ENCODE data around the gene SBF2.

The SBF2 gene

DNA sequence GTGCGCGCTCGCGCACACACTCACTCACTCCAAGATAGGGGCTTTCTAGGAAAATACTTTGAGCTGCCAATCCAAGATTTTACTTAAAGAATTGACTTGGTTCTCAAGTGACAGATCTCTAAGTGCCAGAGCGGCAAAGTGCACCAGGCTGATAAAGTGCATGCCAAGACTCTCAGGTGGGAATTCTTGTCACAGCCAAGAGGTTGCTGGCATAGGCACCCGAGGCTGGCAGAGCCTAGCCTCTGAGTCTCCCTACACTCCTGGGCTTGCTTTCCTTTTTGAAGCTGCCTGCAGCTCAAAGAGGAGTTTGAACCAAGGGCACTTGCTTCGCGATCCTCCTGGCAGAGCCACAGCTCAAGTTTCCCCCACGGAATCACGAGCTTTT, 8.3 kb upstream of the SBF2 start:
- no peak for DNase-seq (ENCODE audit: low read depth)

DNA sequence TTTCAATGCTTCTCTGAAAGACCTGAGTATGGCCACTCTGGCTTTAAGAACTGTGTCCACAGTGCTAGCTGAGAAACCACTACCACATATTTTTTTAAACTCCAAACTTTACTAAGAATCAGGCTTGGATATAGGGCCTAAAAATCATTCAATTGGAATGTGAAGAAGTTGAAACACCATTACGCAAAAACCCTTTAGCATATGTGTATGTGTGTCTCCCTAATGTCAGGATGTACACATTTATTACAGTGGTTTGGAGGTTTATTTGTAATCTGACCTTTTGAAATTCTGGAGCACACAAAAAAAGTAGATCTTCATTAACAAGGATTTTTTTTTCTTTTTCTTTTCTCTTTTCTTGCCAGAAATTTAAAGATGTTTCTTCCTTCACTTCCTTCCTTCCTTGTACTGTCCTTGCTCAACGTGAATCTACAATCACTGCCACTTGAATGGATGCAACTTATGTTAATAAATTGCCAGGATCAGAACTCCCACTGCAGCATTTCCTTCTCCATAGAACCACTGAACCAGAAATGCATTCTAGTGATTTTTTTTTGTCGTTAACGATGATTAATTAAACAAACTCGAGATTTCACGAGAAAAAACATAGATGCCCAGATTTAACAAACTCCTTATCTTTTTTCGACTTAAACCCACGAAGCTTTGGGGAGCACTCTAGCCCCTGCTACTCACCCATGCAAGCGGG, 7.8 kb upstream of the SBF2 start:
- DNase-seq (ENCODE audit: low read depth), result no peak

DNA sequence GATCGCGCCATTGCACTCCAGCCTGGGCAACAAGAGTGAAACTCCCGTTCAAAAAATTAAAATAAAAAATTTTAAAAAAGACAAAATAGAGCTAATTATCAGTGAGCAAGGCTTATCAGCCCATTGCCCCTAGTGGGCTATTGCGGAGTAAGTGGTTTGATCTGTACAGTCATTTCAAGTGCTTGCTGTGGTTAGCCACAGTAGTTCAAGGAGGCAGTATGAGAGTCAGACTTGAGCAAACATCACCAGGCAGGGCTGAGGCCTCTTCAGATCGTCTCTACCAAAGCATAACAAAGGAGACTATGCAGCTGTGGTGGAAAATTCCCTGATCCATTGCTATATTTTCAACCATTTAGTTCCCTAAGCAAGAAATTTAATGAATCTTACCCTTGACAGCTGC, 4.3 kb upstream of the SBF2 start:
- no peak for DNase-seq (ENCODE audit: low read depth)

DNA sequence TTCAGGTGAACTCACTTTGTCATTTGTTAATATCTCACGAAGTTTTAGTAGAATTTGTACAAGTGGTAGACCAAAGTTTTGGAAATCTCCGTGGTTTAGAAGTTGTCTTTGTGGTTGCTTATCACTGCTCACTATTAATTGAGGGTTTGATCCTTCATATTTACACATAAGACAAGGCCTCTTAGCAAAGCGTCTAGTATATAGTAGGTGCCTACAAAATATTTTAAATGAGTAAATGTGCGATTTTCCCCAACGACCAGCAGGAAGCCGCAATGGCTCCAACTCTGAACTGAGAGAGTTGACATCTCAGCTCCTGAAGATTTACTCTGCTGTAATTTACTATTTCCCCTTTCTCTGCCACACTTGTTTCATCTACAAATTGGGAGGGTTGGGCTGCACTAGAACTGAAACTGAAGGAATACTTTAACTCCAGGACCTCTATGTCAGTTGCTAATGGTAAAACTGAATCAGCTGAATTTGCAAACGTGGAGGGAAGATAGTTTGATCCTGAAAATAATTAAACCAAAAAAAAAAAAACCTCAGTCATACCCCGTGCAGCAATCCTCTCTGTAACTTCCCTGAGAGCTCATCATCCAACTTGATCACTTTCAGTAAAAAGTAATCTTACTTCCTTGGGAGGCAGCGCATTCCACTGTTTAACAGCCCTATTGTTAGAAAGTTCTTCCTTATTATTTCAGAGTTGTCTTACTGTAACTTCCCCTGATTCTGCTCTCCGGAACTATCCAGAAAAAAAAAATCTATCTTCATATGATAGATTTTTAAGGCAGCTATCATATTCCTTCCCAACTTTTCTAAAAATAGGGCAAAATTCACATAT, 1.3 kb upstream of the SBF2 start:
- no peak for DNase-seq (ENCODE audit: low read depth)

DNA sequence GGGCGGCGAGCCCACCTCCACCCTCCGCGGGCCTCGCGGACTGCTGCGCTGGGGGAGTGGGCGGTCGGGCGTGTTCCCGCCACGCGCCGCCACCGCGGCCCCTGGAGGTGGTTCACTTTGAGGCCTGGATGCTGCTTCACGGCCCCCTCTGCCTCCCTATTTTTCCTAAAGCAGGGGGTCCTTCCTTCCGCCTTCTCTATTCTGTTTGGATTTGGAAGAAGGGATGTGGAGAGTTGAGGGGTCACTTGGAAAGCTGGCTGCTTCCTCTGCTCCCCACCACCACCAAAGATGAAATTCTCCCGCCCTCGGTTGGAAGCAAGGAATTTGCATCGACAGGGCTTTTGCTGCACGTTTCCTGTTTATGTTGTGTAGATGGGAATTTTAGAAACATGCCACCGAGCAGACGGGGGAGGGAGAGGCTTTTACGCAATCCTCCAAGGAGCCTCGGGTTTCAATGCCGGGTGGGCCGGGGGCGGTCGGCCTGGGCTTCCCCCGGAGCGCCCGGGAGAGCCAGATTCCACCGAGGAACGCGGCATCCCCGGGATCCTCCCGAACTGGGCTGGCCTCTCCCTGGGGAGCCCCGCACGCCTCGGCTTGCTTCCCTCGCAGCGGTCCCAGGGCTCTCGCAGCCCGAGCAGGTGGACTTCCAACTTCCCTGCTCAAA, 403 bp upstream of the SBF2 start:
- no peak for DNase-seq (ENCODE audit: low read depth)

DNA sequence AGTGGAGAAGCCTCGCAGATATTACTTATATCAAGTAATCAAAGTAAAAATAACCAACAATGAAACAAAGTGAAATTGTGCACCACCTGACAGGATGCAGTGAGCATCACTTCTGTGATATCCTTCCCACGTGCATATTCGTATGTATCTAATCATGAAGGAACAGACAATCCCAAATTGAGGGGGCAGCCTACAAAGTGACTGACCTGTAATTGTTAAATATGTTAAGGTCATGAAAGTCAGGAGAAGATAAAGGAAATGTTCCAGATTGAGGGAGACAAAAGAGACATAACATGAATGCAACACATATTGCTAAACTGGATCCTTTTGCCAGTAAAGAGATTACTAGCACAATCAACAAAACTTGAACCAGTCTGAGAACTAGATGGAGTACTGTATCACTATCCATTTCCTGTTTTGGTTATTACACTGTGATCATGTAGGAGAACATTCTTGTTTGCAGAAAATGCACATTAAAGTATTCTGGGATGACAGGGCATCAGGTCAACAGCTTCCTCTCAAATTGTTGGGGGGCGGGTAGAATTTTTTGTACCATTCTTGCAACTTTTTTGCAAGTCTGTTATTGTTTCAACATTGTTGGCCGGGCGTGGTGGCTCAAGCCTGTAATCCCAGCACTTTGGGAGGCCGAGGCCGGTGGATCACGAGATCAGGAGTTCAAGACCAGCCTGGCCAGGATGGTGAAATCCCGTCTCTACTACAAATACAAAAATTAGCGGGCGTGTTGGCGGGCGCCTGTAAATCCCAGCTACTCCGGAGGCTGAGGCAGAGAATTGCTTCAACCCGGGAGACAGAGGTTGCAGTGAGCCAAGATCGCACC, 2.0 kb downstream of the SBF2 start:
- no peak for DNase-seq (ENCODE audit: low read depth)

DNA sequence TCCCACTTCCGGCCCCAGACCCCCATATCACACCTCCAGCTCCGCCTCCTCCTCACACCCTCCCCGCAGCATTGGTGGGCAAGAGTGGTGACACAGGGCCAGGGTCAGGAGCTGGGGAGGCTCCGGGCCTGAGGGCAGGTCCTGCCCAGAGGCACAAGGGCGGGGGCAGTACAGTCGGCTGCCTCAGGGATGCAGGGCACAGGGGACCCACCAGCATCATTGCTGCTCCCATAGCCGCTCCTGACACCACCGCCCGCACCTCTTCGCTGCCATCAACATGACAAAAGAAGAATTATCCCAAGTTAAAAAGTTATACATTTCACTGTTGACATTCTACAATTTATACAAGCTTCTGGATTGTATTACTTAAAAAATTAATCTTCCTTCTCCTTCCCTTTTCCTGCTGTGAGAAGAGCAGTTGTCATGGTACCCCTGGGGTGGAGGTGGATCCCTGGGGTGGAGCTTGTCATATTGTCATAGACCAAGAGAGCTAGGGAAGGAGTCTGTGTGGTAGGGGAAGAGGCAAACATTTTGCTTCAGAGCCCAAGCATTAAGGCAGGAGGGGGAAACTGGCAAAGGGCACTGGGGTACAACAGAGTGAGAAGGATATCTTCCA, 4.1 kb downstream of the SBF2 start:
- no peak for DNase-seq (ENCODE audit: low read depth)

DNA sequence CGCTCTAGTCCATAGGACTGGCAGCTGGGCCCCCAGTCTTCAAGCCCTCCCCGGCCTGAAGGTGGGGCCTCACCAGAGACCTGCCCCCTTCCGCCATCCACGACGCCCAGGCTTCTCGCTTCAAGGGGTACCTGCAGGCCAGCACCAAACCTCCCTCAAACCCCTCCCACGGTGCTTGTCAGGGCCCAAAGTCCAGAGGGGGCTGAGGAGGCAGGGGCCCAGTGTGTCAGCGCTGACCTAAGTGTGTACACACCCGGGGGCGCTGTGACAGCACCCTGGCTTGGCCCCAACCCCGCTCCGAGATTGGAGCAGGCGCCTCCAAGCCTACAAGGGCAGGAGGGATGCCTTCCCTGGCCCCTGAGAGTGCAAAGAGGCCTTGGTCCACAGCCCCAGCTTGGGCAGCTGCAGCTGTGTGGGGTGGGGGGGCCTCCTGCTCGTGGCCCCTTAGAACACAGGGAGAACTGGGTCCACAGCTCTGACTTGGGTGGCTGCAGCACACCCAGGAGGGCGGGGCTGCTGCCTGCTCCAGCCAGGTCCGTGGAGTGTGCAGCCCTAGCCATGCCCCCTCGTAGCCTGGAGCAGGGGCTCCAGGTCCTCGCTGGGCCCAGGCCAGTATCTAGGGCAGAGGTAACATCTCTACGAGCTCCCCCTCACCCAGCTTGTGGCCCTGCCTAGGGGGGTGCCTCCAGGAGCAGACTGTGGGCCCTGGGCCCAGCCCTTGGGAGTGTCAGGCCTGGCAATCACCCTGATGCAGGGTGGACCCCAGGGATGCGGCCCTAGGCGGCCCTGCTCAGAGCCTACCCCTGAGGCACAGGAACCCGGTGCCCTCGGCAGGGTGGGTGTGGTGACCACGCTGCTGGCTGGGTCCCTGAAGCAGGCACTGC, 4.9 kb downstream of the SBF2 start:
- DNase-seq (ENCODE audit: low read depth), result no peak

DNA sequence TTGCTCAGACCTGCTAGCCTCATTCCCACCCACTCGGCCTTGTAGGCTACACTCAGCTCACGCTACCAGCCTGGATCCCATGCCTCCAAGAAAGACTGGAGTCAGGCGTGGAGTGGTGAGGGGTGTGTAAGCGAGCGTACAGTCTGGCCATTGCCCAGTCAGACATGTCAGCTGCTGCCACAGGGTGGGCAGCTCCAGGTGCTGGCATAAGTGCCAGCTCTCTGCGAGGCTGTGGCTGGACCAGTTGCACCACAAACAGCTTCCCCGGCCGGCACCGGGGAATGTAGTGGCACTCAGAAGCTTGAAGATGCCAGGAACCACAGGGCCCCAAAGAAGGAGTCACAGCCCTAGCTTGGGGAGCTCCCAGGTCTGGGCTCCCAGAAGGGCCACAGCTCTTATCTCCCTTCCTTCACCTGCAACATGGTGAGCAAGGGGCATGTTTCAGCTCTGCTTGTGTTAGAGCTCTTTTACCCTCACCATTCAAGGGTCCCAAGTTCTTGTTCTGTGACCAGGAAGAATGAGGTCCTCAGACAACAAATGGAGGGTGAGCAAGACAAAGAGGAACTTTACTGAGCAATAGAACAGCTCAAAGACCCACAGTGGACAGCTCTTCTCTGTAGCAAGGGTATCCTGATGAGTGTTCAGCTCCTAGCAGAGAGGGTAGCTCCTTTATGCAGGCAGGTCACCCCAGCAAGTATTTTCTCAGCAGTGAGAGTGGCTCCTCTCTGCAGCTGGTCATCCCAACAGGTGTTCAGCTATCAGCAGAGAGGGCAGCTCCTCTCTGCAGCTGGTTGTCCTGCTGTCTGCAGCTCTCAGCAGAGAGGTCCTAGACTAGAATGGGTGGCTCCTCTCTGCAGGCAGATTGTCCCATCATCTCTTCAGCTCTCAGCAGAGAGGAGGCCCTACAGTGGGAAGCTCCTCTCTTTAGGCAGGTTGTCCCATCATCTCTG, 6.0 kb downstream of the SBF2 start:
- DNase-seq (ENCODE audit: low read depth), result no peak

DNA sequence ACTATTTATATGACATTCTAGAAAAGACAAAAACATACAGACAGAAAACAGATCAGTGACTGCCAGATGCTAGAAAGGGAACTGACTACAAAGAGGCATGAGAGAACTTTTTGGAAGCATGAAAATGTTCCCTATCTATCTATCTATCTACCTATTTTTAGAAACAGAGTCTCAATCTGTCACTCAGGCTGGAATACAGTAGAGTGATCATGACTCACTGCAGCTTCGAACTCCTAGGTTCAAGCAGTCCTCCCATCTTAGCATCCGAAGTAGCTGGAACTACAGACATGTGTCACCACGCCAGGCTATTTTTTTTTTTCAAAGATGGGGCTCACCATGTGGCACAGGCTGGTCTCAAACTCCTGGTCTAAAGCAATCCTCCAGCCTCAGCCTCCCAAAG, 6.9 kb downstream of the SBF2 start:
- DNase-seq (ENCODE audit: low read depth), result no peak

DNA sequence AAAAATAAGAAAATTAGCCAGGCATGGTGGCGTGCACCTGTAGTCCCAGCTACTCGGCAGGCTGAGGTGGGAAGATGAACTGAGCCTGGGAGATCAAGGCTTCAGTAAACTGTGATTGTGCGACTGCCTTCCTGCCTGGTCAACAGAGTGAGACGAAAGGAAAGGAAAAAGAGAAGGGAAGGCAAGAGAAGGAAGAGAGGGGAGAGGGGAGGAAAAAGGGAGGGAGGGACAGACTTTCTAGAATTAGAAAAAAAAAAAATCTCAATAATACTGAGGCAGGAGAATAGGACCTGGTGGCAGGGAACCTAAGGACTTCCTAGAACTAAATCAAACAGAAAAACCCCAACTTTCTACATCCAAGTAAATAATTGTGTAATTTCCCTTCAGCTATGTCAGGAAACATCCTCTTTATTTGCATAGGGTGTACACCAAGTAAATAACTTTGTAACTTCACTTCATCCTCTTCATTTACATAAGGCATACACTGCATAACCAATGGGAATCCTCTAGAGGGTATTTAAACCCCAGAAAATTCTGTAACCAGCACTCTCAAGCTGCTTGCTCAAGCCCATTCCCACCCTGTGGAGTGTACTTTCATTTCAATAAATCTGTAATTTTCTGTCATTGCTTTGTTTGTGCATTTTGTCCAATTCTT, 8.7 kb downstream of the SBF2 start:
- DNase-seq (ENCODE audit: low read depth), result no peak

DNA sequence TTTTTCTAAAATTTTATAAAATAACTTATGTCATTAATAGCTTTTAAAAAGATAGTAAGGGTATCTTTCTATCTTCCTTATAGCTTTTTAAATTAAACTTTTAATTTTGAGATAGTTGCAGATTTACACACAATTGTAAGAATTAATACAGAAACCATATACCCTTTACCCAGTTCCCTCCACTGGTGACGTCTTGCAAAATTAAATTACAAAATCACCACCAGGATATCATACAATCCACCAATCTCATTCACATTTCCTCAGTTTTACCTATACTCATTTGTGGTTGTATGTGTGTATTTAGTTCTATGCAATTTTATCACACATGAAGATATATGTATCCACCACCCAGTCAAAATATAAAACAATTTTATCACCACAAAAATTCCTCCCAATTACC, 10.0 kb downstream of the SBF2 start:
- no peak for DNase-seq (ENCODE audit: low read depth)

DNA sequence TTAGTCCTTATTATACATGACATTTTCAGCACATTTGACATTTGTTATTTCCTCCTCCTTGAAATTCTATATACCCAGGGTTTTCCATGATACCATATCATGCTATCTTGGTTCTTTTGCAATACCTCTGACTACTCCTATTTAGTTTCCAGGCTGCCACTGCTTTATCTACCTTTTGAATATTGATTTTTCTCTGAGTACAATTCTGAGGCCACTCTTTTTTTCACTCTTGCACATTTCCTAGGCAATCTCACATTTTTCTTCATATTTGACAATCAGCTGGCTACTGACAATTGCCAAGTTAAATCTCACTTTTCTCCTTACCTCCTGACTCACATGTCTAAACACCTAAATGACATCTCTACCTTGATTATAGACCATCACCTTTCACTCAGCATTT, 11.9 kb downstream of the SBF2 start:
- no peak for DNase-seq (ENCODE audit: low read depth)

DNA sequence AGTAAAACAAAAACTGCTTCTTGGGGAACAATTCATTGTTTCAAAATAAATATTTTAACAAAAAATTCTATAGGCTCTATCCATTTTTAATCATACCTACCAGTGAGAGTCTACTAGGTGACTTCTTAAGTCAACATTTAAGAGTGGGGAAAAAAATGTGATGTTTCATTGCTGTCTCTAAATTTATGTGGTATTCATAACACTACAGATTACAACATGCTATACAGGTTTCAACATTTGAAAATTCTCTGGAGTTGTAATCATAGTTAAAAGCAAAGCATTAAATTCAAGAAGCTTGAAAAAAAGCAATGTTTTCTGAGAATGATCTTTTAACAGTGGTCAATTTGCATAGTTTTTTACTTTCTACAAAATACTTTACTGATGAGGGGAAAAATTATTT, 18.3 kb downstream of the SBF2 start:
- no peak for DNase-seq (ENCODE audit: low read depth)

DNA sequence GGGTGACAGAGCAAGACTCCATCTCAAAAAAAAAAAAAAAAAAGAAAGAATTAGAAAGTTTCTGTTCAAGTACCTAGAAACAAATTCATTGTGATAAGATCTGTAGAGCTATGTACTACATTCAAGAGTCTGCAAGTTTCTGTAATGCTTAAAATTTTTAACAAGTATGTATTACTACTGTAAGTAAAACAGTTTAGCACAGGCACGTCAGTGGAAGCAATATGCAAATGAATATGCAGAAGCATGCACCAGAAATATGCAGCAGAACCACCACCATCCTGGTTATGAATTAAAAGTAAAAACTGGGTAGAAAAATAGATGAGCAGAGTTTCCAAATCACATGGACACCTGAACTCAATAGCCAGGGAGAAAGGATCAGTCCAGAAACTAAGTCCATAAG, 19.3 kb downstream of the SBF2 start:
- DNase-seq (ENCODE audit: low read depth), result no peak

DNA sequence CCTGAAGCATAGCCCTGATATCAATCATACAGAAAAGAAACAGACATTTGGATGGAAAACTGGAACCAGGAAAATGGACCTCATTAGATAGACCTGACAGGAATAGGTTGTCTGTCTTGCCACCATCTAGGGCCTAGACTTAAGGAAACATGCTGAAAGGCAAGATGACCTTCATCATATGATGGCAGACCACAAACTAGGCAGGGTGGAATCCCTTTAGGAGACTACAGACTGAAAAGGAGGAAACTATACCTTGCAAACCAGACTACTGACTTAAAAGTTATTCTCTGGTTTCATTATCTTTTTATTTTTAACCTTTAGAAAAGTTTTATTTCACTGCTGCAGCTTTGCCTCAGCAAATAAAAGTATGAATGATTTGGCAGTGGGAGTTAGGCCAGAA, 20.3 kb downstream of the SBF2 start:
- DNase-seq (ENCODE audit: low read depth), result no peak

DNA sequence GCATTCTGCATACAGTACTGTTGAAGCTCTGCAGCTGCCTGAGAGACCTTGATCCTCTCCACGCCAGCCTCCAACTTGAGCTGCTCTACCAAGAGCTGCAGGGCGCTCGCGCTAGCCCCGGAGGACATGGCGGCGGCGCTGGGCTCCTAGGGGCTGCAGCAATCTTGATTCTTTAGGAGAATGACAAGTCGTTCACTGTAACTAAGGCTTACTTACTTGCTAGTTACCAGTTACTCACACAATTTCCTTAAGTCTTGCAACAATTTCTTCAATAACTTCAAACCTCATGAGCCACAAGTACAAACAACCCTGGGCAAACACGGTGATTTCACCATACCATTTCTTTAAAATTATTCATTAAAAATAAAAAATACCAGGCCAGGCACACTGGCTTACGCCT, 21.9 kb downstream of the SBF2 start:
- DNase-seq (ENCODE audit: low read depth), result no peak

DNA sequence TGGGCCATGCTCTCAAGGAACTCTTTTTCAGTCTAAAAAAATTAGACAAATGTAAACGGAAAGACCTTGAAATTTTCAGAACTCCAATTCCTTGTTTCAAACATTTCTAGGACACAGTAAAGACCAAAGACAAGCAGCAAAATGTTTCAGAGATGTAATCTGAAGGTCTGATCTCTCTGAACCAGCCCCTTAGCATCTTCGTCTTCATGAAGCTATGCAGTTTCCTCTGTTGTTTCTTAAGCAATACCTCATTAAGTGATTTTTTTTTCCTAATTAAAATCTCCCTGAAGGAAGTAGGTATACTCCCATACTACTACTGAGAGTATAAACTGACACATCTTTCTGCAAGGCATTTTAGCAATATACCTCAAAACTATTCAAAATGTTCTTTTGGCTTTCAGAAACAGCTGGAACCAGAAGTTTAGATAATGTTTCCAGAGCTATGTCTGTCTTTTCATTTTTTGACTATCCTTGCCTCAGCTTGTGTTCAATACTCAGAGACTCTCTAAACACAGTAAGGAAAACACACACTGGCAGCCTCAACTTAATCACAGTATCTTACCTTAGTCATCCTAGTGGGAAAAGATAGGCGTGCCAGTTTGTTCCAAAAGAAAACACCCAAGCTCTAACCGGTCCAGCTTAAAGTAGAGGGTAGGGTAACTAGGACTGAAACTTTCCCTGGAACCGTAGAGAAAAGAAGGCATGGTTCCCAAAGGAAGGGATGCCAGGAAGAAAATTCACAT, 25.1 kb downstream of the SBF2 start:
- no peak for DNase-seq (ENCODE audit: low read depth)

Data from activated T-cell treated with anti-CD3 and anti-CD28 coated beads for 24 hours (primary cell).